HepG2 (cell line): ENCODE data around the gene BICRAL.

Experiments used
- POLR2A ChIP-seq, 2 experiments: IDR thresholded peaks; 2 replicates each; pipeline ENCODE4 v1.6.1; 2011; ENCODE audit warnings: low read depth in 2 of 2, low read length in 2 of 2, mild to moderate bottlenecking in 1 of 2, moderate library complexity in 1 of 2; ENCODE audit not compliant: insufficient read depth in 1 of 2
- TF ChIP-seq, protein P1 (sequence below): sonication (generic); formaldehyde crosslinking; IDR thresholded peaks from 2 replicates; pipeline ENCODE4 v1.5.0; 2020; ENCODE audit warnings: missing genetic modification reagents
- TF ChIP-seq, protein P2 (sequence below): sonication (generic); formaldehyde crosslinking; IDR thresholded peaks from 2 replicates; pipeline ENCODE4 v1.4.0; 2020; ENCODE audit warnings: missing genetic modification reagents

DNA sequence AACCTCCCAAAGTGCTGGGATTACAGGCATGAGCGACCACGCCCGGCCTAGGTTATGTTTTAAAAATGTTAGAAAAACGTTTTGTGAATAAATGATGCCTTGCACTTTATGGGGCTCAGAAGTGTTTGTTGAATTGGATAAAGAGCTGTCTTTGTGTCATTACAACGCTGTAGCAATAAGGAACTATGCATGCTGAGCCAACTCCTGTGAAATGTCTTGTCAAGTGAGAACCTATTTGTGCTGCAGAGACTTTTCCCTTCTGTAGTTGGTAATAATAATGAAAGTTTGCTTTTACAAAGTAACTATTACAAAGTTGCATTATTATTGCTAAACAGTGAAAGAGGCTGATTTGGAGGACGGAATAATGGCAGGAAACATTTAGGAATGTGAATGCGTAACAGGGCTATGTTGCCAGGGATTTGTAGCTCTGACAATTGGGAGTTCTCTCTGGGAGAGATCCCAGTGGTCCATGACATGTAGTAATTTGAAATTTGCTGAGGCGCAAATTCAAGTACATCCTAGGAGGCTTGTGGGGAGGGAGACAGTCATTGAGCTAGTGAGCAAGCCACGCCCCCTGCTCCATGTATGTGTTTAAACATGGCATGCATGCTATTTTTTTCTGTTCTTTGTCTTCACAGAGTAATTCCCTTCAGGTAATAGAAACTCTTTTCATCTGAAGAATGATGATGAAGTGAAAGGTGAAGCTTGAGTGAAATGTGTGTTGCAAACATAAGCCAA lies 16.8 kb upstream of the BICRAL start:
- TF ChIP-seq, protein P1, sequence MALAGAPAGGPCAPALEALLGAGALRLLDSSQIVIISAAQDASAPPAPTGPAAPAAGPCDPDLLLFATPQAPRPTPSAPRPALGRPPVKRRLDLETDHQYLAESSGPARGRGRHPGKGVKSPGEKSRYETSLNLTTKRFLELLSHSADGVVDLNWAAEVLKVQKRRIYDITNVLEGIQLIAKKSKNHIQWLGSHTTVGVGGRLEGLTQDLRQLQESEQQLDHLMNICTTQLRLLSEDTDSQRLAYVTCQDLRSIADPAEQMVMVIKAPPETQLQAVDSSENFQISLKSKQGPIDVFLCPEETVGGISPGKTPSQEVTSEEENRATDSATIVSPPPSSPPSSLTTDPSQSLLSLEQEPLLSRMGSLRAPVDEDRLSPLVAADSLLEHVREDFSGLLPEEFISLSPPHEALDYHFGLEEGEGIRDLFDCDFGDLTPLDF = no peak
- TF ChIP-seq, protein P2, sequence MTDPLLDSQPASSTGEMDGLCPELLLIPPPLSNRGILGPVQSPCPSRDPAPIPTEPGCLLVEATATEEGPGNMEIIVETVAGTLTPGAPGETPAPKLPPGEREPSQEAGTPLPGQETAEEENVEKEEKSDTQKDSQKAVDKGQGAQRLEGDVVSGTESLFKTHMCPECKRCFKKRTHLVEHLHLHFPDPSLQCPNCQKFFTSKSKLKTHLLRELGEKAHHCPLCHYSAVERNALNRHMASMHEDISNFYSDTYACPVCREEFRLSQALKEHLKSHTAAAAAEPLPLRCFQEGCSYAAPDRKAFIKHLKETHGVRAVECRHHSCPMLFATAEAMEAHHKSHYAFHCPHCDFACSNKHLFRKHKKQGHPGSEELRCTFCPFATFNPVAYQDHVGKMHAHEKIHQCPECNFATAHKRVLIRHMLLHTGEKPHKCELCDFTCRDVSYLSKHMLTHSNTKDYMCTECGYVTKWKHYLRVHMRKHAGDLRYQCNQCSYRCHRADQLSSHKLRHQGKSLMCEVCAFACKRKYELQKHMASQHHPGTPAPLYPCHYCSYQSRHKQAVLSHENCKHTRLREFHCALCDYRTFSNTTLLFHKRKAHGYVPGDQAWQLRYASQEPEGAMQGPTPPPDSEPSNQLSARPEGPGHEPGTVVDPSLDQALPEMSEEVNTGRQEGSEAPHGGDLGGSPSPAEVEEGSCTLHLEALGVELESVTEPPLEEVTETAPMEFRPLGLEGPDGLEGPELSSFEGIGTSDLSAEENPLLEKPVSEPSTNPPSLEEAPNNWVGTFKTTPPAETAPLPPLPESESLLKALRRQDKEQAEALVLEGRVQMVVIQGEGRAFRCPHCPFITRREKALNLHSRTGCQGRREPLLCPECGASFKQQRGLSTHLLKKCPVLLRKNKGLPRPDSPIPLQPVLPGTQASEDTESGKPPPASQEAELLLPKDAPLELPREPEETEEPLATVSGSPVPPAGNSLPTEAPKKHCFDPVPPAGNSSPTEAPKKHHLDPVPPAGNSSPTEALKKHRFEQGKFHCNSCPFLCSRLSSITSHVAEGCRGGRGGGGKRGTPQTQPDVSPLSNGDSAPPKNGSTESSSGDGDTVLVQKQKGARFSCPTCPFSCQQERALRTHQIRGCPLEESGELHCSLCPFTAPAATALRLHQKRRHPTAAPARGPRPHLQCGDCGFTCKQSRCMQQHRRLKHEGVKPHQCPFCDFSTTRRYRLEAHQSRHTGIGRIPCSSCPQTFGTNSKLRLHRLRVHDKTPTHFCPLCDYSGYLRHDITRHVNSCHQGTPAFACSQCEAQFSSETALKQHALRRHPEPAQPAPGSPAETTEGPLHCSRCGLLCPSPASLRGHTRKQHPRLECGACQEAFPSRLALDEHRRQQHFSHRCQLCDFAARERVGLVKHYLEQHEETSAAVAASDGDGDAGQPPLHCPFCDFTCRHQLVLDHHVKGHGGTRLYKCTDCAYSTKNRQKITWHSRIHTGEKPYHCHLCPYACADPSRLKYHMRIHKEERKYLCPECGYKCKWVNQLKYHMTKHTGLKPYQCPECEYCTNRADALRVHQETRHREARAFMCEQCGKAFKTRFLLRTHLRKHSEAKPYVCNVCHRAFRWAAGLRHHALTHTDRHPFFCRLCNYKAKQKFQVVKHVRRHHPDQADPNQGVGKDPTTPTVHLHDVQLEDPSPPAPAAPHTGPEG (CRISPR knock-in tag) = no peak
- no peak for TF ChIP-seq POLR2A (IDR thresholded peaks at IDR 0.05; ENCODE audit: insufficient read depth in 1 of 2, low read depth in 2 of 2, low read length in 2 of 2)
